Progenitor cell of endocrine pancreas (in vitro differentiated cells): Measurements from ENCODE around the gene OR1J1. TPM values are rescaled to one million over a fixed set of nuclear protein-coding genes. Genes with fewer than 3 reads are reported as not detected.

Experiments used
- DNase-seq: peaks from one replicate; pipeline ENCODE4 v3.0.0; 2021; ENCODE audit warnings: low spot score; ENCODE audit not compliant: unreplicated experiment
- H3K27ac Mint-ChIP-seq: 2 replicates; pipeline ENCODE4 v1.8.0; 2021; ENCODE audit warnings: mild to moderate bottlenecking, moderate library complexity, mixed read lengths
- H3K27me3 Mint-ChIP-seq: 2 replicates; pipeline ENCODE4 v1.8.0; 2021; ENCODE audit warnings: mixed read lengths
- H3K36me3 Mint-ChIP-seq: 2 replicates; pipeline ENCODE4 v1.8.0; 2022; ENCODE audit warnings: mixed read lengths; ENCODE audit not compliant: insufficient read depth
- H3K4me1 Mint-ChIP-seq: 2 replicates; pipeline ENCODE4 v1.8.0; 2021; ENCODE audit warnings: low read depth, mixed read lengths
- H3K4me3 Mint-ChIP-seq: 2 replicates; pipeline ENCODE4 v1.8.0; 2021; ENCODE audit warnings: low read depth, mild to moderate bottlenecking, moderate library complexity, mixed read lengths
- H3K9me3 Mint-ChIP-seq: 2 replicates; pipeline ENCODE4 v1.8.0; 2021; ENCODE audit warnings: low read depth, mixed read lengths
- CTCF ChIP-seq: fragments of 200-600 bp; sonication (generic); IDR thresholded peaks from one replicate; pipeline ENCODE4 v1.5.0; 2021; ENCODE audit warnings: antibody characterized with exemption, mild to moderate bottlenecking; ENCODE audit not compliant: unreplicated experiment
- total RNA-seq: library from RNA; stranded (reverse); gene quantifications from 2 replicates; pipeline ENCODE4 v1.2.1, GENCODE V29; 2021

Gene OR1J1
- total RNA-seq, 1 donor from 2014 or later = not detected

- no peak overlapping the region for H3K4me3 Mint-ChIP-seq
- H3K4me1 Mint-ChIP-seq = no peaks in the 10 kb centered on the region
- H3K27ac Mint-ChIP-seq = no peak overlapping the region
- peaks cover 10% of the 10 kb centered on the region for H3K9me3 Mint-ChIP-seq
- H3K27me3 Mint-ChIP-seq = peaks cover 33% of the 10 kb centered on the region
- DNase-seq = no peak
- H3K36me3 Mint-ChIP-seq = no peaks in the 10 kb centered on the region
- TF ChIP-seq CTCF = no peak
Observed at GRCh38 chr9:122518226-122518625, 40.5 kb upstream of the OR1J1 start.

GRCh38 chr9:122510502-122510901, 32.8 kb upstream of the OR1J1 start, which contains the start of gene OR1J2:
Gene OR1J2 (plus strand): TSS chr9:122510802. CDS start chr9:122510802, 0 bp downstream.
- peaks cover 58% of the 10 kb centered on the region for H3K27me3 Mint-ChIP-seq
- no peak within 1 kb of the TSS for H3K27ac Mint-ChIP-seq
- H3K36me3 Mint-ChIP-seq = peaks cover 1% of the 10 kb centered on the region
- peaks cover 7% of the 10 kb centered on the region for H3K9me3 Mint-ChIP-seq
- peaks cover 7% of the 10 kb centered on the region for H3K4me1 Mint-ChIP-seq
- DNase-seq = no peak
- no peak within 1 kb of the TSS for H3K4me3 Mint-ChIP-seq
- TF ChIP-seq CTCF = no peak

- DNase-seq = no peak
- H3K27me3 Mint-ChIP-seq = peaks cover 58% of the 10 kb centered on the region
- peaks cover 7% of the 10 kb centered on the region for H3K4me1 Mint-ChIP-seq
- peaks cover 1% of the 10 kb centered on the region for H3K36me3 Mint-ChIP-seq
- TF ChIP-seq CTCF = no peak
- no peak overlapping the region for H3K27ac Mint-ChIP-seq
- peaks cover 14% of the 10 kb centered on the region for H3K9me3 Mint-ChIP-seq
- no peak overlapping the region for H3K4me3 Mint-ChIP-seq
Observed at GRCh38 chr9:122506964-122507363, 29.2 kb upstream of the OR1J1 start.

GRCh38 chr9:122498883-122499288, 21.2 kb upstream of the OR1J1 start:
- peak; percentile 54 for TF ChIP-seq CTCF
- no peak overlapping the region for H3K4me3 Mint-ChIP-seq
- H3K27ac Mint-ChIP-seq = no peak overlapping the region
- peaks cover 26% of the 10 kb centered on the region for H3K9me3 Mint-ChIP-seq
- DNase-seq = no peak
- no peaks in the 10 kb centered on the region for H3K36me3 Mint-ChIP-seq
- H3K4me1 Mint-ChIP-seq = no peaks in the 10 kb centered on the region
- H3K27me3 Mint-ChIP-seq = peaks cover 36% of the 10 kb centered on the region

GRCh38 chr9:122479062-122479461, 1.3 kb upstream of the OR1J1 start:
- no peaks in the 10 kb centered on the region for H3K36me3 Mint-ChIP-seq
- no peak overlapping the region for H3K4me3 Mint-ChIP-seq
- no peak overlapping the region for H3K27ac Mint-ChIP-seq
- no peaks in the 10 kb centered on the region for H3K4me1 Mint-ChIP-seq
- peaks cover 6% of the 10 kb centered on the region for H3K9me3 Mint-ChIP-seq
- TF ChIP-seq CTCF = no peak
- DNase-seq = no peak
- H3K27me3 Mint-ChIP-seq = peaks cover 14% of the 10 kb centered on the region
